ENCODE data around the gene C16orf78.

The C16orf78 gene

DNA sequence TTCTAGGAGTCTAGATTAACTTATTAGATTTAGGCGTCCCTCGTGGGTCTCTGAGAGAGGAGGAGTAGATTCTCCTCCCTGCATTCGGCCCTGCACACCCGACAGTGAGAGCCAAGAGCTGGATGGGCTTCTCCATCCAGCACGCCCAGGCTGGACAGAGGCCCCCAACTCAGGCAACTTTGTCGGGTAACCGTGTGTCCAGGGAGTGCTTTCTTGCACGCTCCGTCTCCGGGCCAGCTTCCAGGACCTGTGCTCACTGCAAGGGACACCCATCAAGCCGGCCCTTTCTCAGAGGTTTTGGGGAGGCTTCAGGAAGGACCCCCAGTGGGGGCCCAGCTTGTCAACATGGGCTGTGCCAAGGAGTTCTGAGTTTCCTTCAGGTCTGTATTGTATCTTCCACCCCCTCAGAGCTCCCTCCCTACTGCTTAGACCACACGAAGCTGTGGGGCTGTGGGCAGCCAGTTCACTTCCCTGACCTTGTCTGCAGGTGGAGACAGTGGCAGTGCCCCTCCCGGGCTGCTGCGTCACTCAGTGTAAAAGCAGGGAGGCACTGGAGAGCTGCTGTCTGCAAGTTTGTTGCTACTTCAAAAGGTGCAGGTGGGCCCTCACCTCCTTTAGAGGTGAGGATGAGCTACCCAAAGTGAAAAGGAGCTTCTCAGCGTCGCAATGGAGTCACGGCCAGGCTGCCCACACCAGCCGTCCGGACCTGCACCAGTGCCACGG lies 24.0 kb upstream of the C16orf78 start:
- H3K27ac Mint-ChIP-seq, result no peak overlapping the region
- no peak overlapping the region for H3K4me3 Mint-ChIP-seq
- H3K36me3 Mint-ChIP-seq (ENCODE audit: low read depth), result no peaks in the 10 kb centered on the region
- H3K27me3 Mint-ChIP-seq (ENCODE audit: low read depth), result peaks cover 65% of the 10 kb centered on the region
- no peaks in the 10 kb centered on the region for H3K9me3 Mint-ChIP-seq
- TF ChIP-seq, protein P1, sequence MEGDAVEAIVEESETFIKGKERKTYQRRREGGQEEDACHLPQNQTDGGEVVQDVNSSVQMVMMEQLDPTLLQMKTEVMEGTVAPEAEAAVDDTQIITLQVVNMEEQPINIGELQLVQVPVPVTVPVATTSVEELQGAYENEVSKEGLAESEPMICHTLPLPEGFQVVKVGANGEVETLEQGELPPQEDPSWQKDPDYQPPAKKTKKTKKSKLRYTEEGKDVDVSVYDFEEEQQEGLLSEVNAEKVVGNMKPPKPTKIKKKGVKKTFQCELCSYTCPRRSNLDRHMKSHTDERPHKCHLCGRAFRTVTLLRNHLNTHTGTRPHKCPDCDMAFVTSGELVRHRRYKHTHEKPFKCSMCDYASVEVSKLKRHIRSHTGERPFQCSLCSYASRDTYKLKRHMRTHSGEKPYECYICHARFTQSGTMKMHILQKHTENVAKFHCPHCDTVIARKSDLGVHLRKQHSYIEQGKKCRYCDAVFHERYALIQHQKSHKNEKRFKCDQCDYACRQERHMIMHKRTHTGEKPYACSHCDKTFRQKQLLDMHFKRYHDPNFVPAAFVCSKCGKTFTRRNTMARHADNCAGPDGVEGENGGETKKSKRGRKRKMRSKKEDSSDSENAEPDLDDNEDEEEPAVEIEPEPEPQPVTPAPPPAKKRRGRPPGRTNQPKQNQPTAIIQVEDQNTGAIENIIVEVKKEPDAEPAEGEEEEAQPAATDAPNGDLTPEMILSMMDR (IDR thresholded peaks at IDR 0.05; ENCODE audit: unreplicated experiment in 3 of 3), result no peak
- no peaks in the 10 kb centered on the region for H3K4me1 Mint-ChIP-seq

DNA sequence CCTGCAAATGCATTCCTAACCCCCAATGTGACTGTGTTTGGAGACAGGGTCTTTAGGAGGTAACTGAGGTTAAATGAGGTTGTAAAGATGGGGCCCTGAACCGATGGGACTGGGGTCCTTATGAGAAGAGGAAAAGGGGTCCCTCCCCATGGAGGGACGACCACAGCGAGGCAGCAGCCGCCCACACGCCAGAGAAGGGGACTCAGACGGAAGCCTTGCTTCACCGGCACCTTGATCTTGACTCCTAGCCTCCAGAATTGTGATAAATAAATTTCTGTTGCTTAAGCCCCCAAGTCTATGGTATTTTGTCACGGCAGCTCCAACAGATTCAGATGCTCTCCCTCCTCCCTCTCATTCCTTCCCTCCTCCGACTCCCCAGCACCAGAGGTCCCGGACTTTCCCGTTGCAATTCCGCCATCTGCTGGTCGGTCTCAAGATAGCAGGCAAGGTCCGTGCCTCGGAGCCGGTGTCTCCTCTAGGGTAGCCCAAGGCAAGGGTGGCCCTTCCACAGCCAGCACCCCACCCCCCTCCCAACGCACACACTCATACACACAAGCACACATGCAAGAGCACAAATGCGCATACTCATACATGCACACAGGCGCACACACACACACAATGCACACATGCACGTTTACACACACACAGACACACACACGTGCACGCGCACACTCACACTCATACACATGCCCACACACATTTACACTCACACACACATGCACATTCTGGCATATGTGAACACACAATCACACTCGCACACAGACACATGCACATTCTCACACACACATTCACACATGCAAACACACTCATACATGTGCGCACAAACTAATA lies 23.1 kb upstream of the C16orf78 start:
- peaks cover 60% of the 10 kb centered on the region for H3K27me3 Mint-ChIP-seq (ENCODE audit: low read depth)
- H3K4me3 Mint-ChIP-seq, result no peak overlapping the region
- H3K4me1 Mint-ChIP-seq, result no peaks in the 10 kb centered on the region
- TF ChIP-seq, protein P1 (IDR thresholded peaks at IDR 0.05; ENCODE audit: unreplicated experiment in 3 of 3), result peak; percentile 84 to 86 (median 85)
- no peaks in the 10 kb centered on the region for H3K9me3 Mint-ChIP-seq
- H3K36me3 Mint-ChIP-seq (ENCODE audit: low read depth), result no peaks in the 10 kb centered on the region
- no peak overlapping the region for H3K27ac Mint-ChIP-seq

DNA sequence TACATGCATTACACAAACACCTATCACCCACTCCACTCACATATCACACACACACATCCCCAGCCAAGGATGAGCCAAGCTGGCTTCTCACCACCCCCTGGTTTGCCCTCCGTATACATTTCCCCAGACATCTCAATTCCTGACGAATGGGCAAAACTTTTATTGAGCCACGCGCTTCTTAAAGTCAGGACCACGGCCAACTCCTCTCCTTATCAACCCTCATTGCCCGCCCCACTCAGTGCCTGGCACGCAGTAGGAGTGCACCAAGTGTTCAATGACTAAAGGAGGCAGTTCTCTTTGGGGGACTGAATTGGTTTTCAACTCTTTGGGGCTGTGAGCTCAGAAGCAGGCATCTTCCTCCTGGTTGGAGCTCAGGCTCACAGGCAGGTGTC lies 22.5 kb upstream of the C16orf78 start:
- Mint-ChIP-seq H3K4me3 (no peak overlapping the region), H3K4me1 (no peaks in the 10 kb centered on the region), H3K27me3 (ENCODE audit: low read depth) (peaks cover 59% of the 10 kb centered on the region), H3K27ac (no peak overlapping the region), H3K9me3 (no peaks in the 10 kb centered on the region), H3K36me3 (ENCODE audit: low read depth) (no peaks in the 10 kb centered on the region)
- TF ChIP-seq, protein P1 (IDR thresholded peaks at IDR 0.05; ENCODE audit: unreplicated experiment in 3 of 3), result no peak

DNA sequence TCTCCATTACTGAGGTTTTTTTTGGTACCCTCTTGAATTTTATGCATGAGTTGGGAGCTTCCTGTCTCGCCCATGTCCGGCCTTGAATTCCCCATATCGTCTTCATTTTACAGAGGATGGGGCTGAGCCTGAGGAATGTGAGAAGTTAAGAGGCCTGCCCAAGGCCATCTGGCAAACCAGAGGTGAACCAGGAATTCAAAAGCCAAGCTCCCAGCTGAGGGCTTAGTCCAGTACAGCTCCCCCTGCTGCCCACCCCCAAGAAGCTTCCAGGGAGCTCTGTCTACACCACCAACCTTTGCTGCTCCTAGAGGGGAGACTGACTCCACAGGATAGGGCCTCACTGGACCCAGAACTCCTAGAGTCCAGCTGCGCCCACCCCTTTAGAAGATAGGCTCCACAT lies 20.7 kb upstream of the C16orf78 start:
- peaks cover 4% of the 10 kb centered on the region for H3K4me1 Mint-ChIP-seq
- no peak overlapping the region for H3K27ac Mint-ChIP-seq
- H3K9me3 Mint-ChIP-seq, result no peaks in the 10 kb centered on the region
- TF ChIP-seq, protein P1 (IDR thresholded peaks at IDR 0.05; ENCODE audit: unreplicated experiment in 3 of 3), result no peak
- no peaks in the 10 kb centered on the region for H3K36me3 Mint-ChIP-seq (ENCODE audit: low read depth)
- H3K4me3 Mint-ChIP-seq, result no peak overlapping the region
- H3K27me3 Mint-ChIP-seq (ENCODE audit: low read depth), result peaks cover 60% of the 10 kb centered on the region

DNA sequence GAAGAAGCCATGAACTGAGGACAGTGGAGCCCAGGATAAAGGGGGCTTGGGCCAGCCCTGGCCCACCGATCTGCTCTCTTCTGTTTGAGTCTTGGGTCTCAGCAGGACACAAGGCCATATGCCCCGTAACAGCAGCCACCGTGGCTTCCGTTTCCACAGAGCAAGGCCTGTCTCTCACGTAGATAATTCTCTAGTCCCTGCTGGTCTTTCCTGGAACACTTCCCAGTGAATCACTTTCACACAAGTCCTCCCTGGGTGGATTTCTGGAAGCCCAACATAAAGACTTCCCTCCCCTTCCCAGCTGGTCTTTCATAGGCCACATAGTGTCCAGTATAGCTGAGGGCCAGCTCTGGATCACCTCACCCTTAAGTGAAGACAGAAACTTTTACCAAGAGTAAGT lies 19.9 kb upstream of the C16orf78 start:
- Mint-ChIP-seq H3K36me3 (ENCODE audit: low read depth) (no peaks in the 10 kb centered on the region), H3K4me1 (peaks cover 4% of the 10 kb centered on the region), H3K27me3 (ENCODE audit: low read depth) (peaks cover 52% of the 10 kb centered on the region), H3K4me3 (no peak overlapping the region), H3K9me3 (no peaks in the 10 kb centered on the region), H3K27ac (no peak overlapping the region)
- TF ChIP-seq, protein P1 (IDR thresholded peaks at IDR 0.05; ENCODE audit: unreplicated experiment in 3 of 3), result no peak
